Measurements from ENCODE around the gene NCS1. TPM values are rescaled to one million over a fixed set of nuclear protein-coding genes. Genes with fewer than 3 reads are reported as not detected.

NCS1 gene
- total and polyA plus RNA-seq, 12 donors, result 4.0 to 87.6 (median 34.3) TPM

DNA sequence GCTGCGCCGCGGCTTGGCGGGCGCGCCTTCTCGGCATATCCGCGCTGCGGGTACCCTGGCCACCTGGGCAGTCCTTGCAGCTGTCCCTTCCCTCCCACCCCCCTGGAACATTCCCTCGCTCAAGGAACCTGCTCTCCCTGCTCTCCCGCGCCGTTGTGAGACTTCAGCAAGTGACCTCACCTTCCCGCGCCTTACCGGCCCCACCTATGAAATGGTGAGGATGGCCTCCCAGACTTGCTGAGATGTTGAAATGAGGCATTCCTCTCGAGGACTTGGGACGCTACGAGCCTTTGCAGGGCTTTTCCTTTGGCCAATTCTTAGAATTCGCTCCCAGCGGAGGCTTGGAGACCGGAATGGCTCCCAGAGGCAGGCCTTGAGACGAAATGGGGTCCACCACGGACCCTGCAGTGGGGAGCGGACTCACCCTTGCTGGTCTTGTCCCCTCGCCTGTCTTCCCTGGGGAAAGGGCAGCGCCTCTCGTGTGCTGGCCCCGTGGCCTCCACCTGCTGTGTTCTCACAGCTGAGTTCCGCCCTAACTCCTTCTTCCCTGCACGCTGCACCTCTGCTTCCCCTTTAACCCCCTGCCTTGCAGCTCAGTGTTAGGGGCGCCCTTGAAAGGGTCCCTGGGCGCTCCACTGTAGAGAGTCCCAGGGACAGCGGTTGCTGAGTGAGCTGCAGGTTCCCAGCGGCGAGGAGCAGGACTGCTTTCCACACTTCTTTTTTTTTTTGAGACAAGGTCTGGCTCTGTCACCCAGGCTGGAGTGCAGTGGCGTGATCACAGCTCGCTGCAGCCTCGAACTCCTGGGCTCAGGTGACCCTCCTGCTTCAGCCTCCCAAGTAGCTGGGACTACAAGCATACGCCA lies 94.3 kb downstream of the NCS1 start:
- peaks cover 38% of the 10 kb centered on the region for H3K27me3 ChIP-seq

DNA sequence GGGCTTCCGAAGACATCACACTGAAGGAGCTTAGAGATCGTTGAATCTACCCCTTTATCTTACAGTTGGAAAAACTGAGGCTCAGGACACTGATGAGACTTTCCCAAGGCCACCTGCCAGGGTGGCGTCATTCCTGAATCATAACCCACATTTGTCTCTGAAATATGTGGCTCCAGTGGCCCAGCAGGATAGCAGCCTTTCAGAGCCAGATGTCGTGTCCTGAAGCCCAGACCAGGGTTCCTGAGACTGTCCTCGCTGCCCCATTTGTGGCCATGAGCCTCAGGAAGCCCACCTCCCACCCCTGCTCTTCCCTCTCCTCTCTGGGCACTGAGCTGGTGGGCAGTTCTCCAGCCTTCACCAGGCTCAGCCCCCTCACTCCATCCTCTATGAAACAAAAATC lies 95.7 kb downstream of the NCS1 start:
- no peak overlapping the region for H3K4me3 ChIP-seq
- H3K9me3 ChIP-seq (replicated peaks in 1 of 3), result no peaks in the 10 kb centered on the region
- DNase-seq, result peak in 2 of 7 donors; percentile 27 to 34
- intact Hi-C loops (cut with DNase I), result no loop called here
- peaks cover 34% of the 10 kb centered on the region for H3K27me3 ChIP-seq
- WGBS, 4 donors, result 68 to 72% (median 70%) methylated on average over 4 to 5 of the region's 5 CpGs
- no peak overlapping the region for H3K27ac ChIP-seq
- TF ChIP-seq, protein P1, sequence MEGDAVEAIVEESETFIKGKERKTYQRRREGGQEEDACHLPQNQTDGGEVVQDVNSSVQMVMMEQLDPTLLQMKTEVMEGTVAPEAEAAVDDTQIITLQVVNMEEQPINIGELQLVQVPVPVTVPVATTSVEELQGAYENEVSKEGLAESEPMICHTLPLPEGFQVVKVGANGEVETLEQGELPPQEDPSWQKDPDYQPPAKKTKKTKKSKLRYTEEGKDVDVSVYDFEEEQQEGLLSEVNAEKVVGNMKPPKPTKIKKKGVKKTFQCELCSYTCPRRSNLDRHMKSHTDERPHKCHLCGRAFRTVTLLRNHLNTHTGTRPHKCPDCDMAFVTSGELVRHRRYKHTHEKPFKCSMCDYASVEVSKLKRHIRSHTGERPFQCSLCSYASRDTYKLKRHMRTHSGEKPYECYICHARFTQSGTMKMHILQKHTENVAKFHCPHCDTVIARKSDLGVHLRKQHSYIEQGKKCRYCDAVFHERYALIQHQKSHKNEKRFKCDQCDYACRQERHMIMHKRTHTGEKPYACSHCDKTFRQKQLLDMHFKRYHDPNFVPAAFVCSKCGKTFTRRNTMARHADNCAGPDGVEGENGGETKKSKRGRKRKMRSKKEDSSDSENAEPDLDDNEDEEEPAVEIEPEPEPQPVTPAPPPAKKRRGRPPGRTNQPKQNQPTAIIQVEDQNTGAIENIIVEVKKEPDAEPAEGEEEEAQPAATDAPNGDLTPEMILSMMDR (IDR thresholded peaks at IDR 0.05), result no peak
- no peak for TF ChIP-seq POLR2A (IDR thresholded peaks at IDR 0.05)
- H3K36me3 ChIP-seq (replicated peaks in 1 of 2), result no peaks in the 10 kb centered on the region
- H3K4me1 ChIP-seq (replicated peaks in 1 of 2), result peaks cover 8 to 13% of the 10 kb centered on the region in 2 donors

More for the DNA sequence above, 94.3 kb downstream of the NCS1 start:
- Histone ChIP-seq H3K4me1 (replicated peaks in 1 of 2) (peaks cover 8 to 13% of the 10 kb centered on the region in 2 donors), H3K4me3 (no peak overlapping the region), H3K36me3 (replicated peaks in 1 of 2) (no peaks in the 10 kb centered on the region), H3K9me3 (replicated peaks in 1 of 3) (no peaks in the 10 kb centered on the region), H3K27ac (no peak overlapping the region)
- no peak for DNase-seq
- no peak for TF ChIP-seq POLR2A (IDR thresholded peaks at IDR 0.05)
- TF ChIP-seq, protein P1 (IDR thresholded peaks at IDR 0.05), result no peak
- intact Hi-C loops (cut with DNase I), result no loop called here
- WGBS, 4 donors, result 28 to 33% (median 31%) methylated on average over 29 to 41 of the region's 41 CpGs

DNA sequence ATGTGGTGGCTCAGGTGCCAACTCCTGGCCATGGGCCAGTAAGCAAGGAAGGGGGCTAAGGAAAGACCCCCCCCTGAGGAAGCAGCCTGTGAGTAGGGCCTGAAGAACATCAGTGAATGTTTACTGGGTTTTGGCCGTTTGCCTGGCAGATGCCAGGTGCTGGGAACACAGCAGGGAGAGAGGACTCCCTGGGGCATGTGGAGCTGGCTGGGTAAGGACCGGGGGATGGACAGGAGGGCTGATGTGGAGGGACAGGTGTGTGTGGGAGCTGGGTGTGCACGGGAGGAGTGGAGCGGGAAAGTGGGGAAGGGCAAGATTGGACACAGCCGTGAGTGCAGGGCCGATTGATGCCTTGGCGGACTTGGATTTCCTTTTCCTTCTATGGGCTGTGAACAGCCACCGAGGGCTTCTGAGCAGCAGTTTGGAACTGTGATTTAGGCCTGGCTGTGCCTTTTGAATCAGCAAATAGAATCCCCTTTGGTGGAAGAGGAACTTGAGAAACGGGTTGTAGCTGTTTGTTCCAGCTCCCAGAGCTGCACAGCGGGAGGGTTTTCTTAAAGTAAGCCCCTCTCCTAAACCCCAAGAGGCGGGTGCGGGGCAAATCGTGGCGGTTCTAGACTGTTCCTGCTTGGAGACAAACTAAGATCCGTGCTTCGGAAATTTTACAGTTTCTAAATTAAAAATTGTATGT lies 96.5 kb downstream of the NCS1 start:
- 64 to 69% (median 66%) methylated on average over 15 to 16 of the region's 16 CpGs for WGBS, 4 donors
- H3K9me3 ChIP-seq (replicated peaks in 1 of 3), result no peaks in the 10 kb centered on the region
- H3K4me3 ChIP-seq, result no peak overlapping the region
- peak overlapping the region in 1 of 5 donors; percentile 8 for H3K27ac ChIP-seq
- H3K36me3 ChIP-seq (replicated peaks in 1 of 2), result no peaks in the 10 kb centered on the region
- H3K4me1 ChIP-seq (replicated peaks in 1 of 2), result peaks cover 8 to 13% of the 10 kb centered on the region in 2 donors
- H3K27me3 ChIP-seq, result peaks cover 31% of the 10 kb centered on the region
- peak in 1 of 7 donors; percentile 59 for DNase-seq
- TF ChIP-seq, protein P1 (IDR thresholded peaks at IDR 0.05), result no peak
- TF ChIP-seq POLR2A (IDR thresholded peaks at IDR 0.05), result no peak
- intact Hi-C loops (cut with DNase I), result no loop called here

DNA sequence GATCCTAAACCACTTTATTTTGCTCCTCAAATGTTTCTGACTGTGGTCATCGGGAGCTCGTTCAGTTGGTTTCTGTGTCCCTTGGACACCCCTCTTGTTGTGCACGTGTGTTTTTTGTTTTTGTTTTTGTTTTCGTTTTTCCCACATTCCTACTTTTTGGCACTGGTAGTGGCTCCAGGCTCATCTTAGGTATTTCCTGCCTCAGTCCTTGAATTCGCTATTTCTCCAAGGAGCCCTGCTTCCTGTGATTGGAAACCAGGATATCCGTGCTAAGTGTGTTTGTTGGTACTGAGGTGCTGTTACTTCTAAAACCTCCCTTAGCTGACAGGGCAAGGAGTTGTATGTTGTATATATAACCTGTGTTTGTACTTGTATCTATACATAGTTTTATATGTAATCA lies 99.3 kb downstream of the NCS1 start:
- peaks cover 6% of the 10 kb centered on the region for H3K27me3 ChIP-seq
- peaks cover 0 to 4% of the 10 kb centered on the region in 2 donors for H3K4me1 ChIP-seq (replicated peaks in 1 of 2)
- H3K36me3 ChIP-seq (replicated peaks in 1 of 2), result no peaks in the 10 kb centered on the region
- no peak overlapping the region for H3K27ac ChIP-seq
- H3K4me3 ChIP-seq, result no peak overlapping the region
- TF ChIP-seq POLR2A (IDR thresholded peaks at IDR 0.05), result no peak
- TF ChIP-seq, protein P1 (IDR thresholded peaks at IDR 0.05), result no peak
- peak in 1 of 7 donors; percentile 40 for DNase-seq
- H3K9me3 ChIP-seq (replicated peaks in 1 of 3), result no peaks in the 10 kb centered on the region
- intact Hi-C loops (cut with DNase I), result no loop called here
- WGBS, 4 donors, result 53 to 68% (median 65%) methylated on average over 6 of the region's 6 CpGs
